A673 (cell line): ENCODE data around the gene DNAH2.

Experiments used
- CTCF ChIP-seq: fragments of 300-800, 200-600 bp; sonication (generic); conservative IDR thresholded peaks from 2 replicates; pipeline ENCODE4 v1.5.1; 2017; ENCODE audit warnings: low read depth, mild to moderate bottlenecking, antibody characterized with exemption, low read length, moderate library complexity, mixed read lengths
- EZH2 ChIP-seq: fragments of 200-600 bp; sonication (generic); IDR thresholded peaks from 2 replicates; pipeline ENCODE4 v1.6.1; 2017; ENCODE audit warnings: borderline replicate concordance, low read depth, mild to moderate bottlenecking, mixed read lengths, antibody characterized with exemption, low read length; ENCODE audit not compliant: poor library complexity, severe bottlenecking

GRCh38 chr17:7848739-7849129, 131.2 kb downstream of the DNAH2 start:
- TF ChIP-seq CTCF (no peak), EZH2 (no peak)
